Nephron progenitor cell (in vitro differentiated cells): ENCODE results near the gene RHOXF1.
"Not testable (repeated sequence)": the region's sequence is repeated elsewhere in the genome, so short reads cannot be mapped to it uniquely, and the experiment has no call there.

Source experiments
- DNase-seq: peaks from one replicate; pipeline ENCODE4 v3.0.0; 2021
- H3K27ac Mint-ChIP-seq: 2 replicates; pipeline ENCODE4 v1.8.0; 2021; ENCODE audit warnings: mild to moderate bottlenecking, moderate library complexity, mixed read lengths
- H3K27me3 Mint-ChIP-seq: 2 replicates; pipeline ENCODE4 v1.8.0; 2021; ENCODE audit warnings: mild to moderate bottlenecking, low read depth, mixed read lengths; ENCODE audit not compliant: poor library complexity
- H3K36me3 Mint-ChIP-seq: 2 replicates; pipeline ENCODE4 v1.8.0; 2021; ENCODE audit warnings: low read depth, mixed read lengths
- H3K4me1 Mint-ChIP-seq: 2 replicates; pipeline ENCODE4 v1.8.0; 2021; ENCODE audit warnings: mixed read lengths
- H3K4me3 Mint-ChIP-seq: 2 replicates; pipeline ENCODE4 v1.8.0; 2021; ENCODE audit warnings: mild to moderate bottlenecking, moderate library complexity, mixed read lengths
- H3K9me3 Mint-ChIP-seq: 2 replicates; pipeline ENCODE4 v1.8.0; 2021; ENCODE audit warnings: mild to moderate bottlenecking, moderate library complexity, mixed read lengths
- CTCF ChIP-seq: fragments of 200-600 bp; sonication (generic); IDR thresholded peaks from 2 replicates; pipeline ENCODE4 v1.5.0; 2021; ENCODE audit warnings: antibody characterized with exemption

Gene RHOXF1

GRCh38 chrX:120087289-120088017, 28.3 kb downstream of the RHOXF1 start:
- peaks cover 6% of the 10 kb centered on the region for H3K4me1 Mint-ChIP-seq
- no peak overlapping the region for H3K27ac Mint-ChIP-seq
- no peak for TF ChIP-seq CTCF
- peaks cover 5% of the 10 kb centered on the region for H3K27me3 Mint-ChIP-seq
- peaks cover 31% of the 10 kb centered on the region for H3K9me3 Mint-ChIP-seq
- no peaks in the 10 kb centered on the region for H3K36me3 Mint-ChIP-seq
- DNase-seq = no peak
- no peak overlapping the region for H3K4me3 Mint-ChIP-seq

- H3K4me3 Mint-ChIP-seq, H3K4me1 Mint-ChIP-seq, DNase-seq, H3K27ac Mint-ChIP-seq, H3K27me3 Mint-ChIP-seq, H3K36me3 Mint-ChIP-seq: not testable (repeated sequence)
- H3K9me3 Mint-ChIP-seq = peaks cover 31% of the 10 kb centered on the region
These were observed 30.0 kb downstream of the RHOXF1 start for GRCh38 chrX:120085553-120086185.

GRCh38 chrX:120077590-120077989, 38.1 kb downstream of the RHOXF1 start, which contains the start of gene RHOXF2B:
Gene RHOXF2B (minus strand): TSS chrX:120077690. CDS start chrX:120077552, 138 bp downstream.
- H3K36me3 Mint-ChIP-seq, H3K27me3 Mint-ChIP-seq, H3K4me1 Mint-ChIP-seq, H3K9me3 Mint-ChIP-seq, DNase-seq, H3K4me3 Mint-ChIP-seq, H3K27ac Mint-ChIP-seq: not testable (repeated sequence)

GRCh38 chrX:120066169-120066568, 49.5 kb downstream of the RHOXF1 start:
- not testable (repeated sequence) for H3K36me3 Mint-ChIP-seq, H3K4me3 Mint-ChIP-seq, H3K9me3 Mint-ChIP-seq, H3K4me1 Mint-ChIP-seq, H3K27me3 Mint-ChIP-seq, H3K27ac Mint-ChIP-seq, DNase-seq
